HepG2 (cell line): ENCODE measurements around the gene CDK14. TPM values are rescaled to one million over a fixed set of nuclear protein-coding genes. Genes with fewer than 3 reads are reported as not detected.

Experiments used
- ATAC-seq: fragments of 200-7000 bp; cut with Tn5 transposase; 3 replicates; pipeline ENCODE4 v1.9.1; 2020; ENCODE audit warnings: mild to moderate bottlenecking, moderate library complexity
- BruUV-seq: library from RNA; stranded (reverse); fragments of 400-500 nt; replicated peaks from 2 replicates; lab custom pipeline; 2021; lab: Mats Ljungman, UMichigan
- CTCF ChIA-PET: fragments of 300-600 bp; formaldehyde crosslinking; extraction: SDS; loops from one replicate; lab custom pipeline; 2021; ENCODE audit warnings: low total read pairs, inconsistent platforms, low intra/inter-chr PET ratio; lab: Yijun Ruan, JAX
- POLR2A ChIA-PET: fragments of 350-600 bp; sonication (Branson Sonifier 250); formaldehyde crosslinking; loops from one replicate; lab custom pipeline; 2020; ENCODE audit warnings: antibody characterized with exemption, inconsistent platforms; lab: Yijun Ruan, JAX
- DNase-seq: peaks from one replicate; pipeline ENCODE4 v3.0.0-alpha.2; 2015; ENCODE audit warnings: low spot score
- FAIRE-seq: peaks from 3 replicates; lab custom pipeline; 2011; peaks lifted over from hg19 to GRCh38; lab: Jason Lieb, UNC
- H2AFZ ChIP-seq: one replicate; pipeline ENCODE4 v1.6.1; 2011; ENCODE audit warnings: low read length, inconsistent platforms
- H3K27ac ChIP-seq: fragments of 300-600 bp; 3 replicates; pipeline ENCODE4 v1.8.0; 2011; ENCODE audit warnings: mixed run types, mild to moderate bottlenecking, mixed read lengths, low read length, inconsistent platforms; ENCODE audit not compliant: insufficient read depth; ENCODE audit errors: extremely low read length
- H3K27me3 ChIP-seq, 2 experiments: fragments of 200-600 bp in 1 of 2; 2 replicates in 1 of 2; 3 replicates in 1 of 2; pipeline versions ENCODE4 v1.6.0 to v1.8.0; 2011; ENCODE audit warnings: low read length in 2 of 2, mild to moderate bottlenecking in 2 of 2, moderate library complexity in 2 of 2, inconsistent platforms in 1 of 2; ENCODE audit not compliant: insufficient read depth in 2 of 2, control insufficient read depth in 1 of 2
- H3K36me3 ChIP-seq, 2 experiments: fragments of 200-600 bp in 1 of 2; replicated peaks in 1 of 2; 2 replicates in 1 of 2; 3 replicates in 1 of 2; pipeline versions ENCODE4 v1.5.1 to v1.8.0; 2011; ENCODE audit warnings: low read length in 2 of 2, inconsistent platforms in 1 of 2; ENCODE audit not compliant: insufficient read depth in 2 of 2, control insufficient read depth in 1 of 2
- H3K4me1 ChIP-seq: 2 replicates; pipeline ENCODE4 v1.5.1; 2012; ENCODE audit warnings: low read length, inconsistent platforms; ENCODE audit not compliant: insufficient read depth
- H3K4me2 ChIP-seq: 2 replicates; pipeline ENCODE4 v1.6.0; 2011; ENCODE audit warnings: low read depth, low read length, inconsistent platforms
- H3K4me3 ChIP-seq, 3 experiments: fragments of 200-600 bp in 1 of 3; sonication (generic), shearing (Covaris generic) in 1 of 3; replicated peaks in 1 of 3; 2 replicates each; pipeline ENCODE4 v1.5.1; 2011 to 2016; ENCODE audit warnings: low read length in 3 of 3, inconsistent platforms in 2 of 3, low read depth in 2 of 3, mild to moderate bottlenecking in 2 of 3, control low read depth in 1 of 3, mixed read lengths in 1 of 3; ENCODE audit not compliant: insufficient read depth in 1 of 3
- H3K79me2 ChIP-seq: one replicate; pipeline ENCODE4 v1.6.1; 2011; ENCODE audit warnings: low read length, inconsistent platforms; ENCODE audit not compliant: insufficient read depth
- H3K9ac ChIP-seq: 2 replicates; pipeline ENCODE4 v1.6.0; 2011; ENCODE audit warnings: mild to moderate bottlenecking, low read depth, low read length, inconsistent platforms; ENCODE audit not compliant: insufficient read depth
- H3K9me3 ChIP-seq: 2 replicates; pipeline ENCODE4 v1.5.1; 2012; ENCODE audit warnings: mild to moderate bottlenecking, low read length
- H4K20me1 ChIP-seq: 2 replicates; pipeline ENCODE4 v1.6.0; 2011; ENCODE audit warnings: inconsistent platforms, mild to moderate bottlenecking, low read length, moderate library complexity; ENCODE audit not compliant: insufficient read depth
- ADNP ChIP-seq: sonication (generic); formaldehyde crosslinking; IDR thresholded peaks from 2 replicates; pipeline ENCODE4 v1.4.0; 2020; ENCODE audit warnings: missing genetic modification reagents
- GABPB1 ChIP-seq: IDR thresholded peaks from 2 replicates; pipeline ENCODE4 v1.6.1; 2016; ENCODE audit warnings: mild to moderate bottlenecking, missing genetic modification reagents, moderate library complexity, missing compliant biosample characterization
- GPN1 ChIP-seq: sonication (generic); formaldehyde crosslinking; IDR thresholded peaks from 2 replicates; pipeline ENCODE4 v1.5.1; 2020; ENCODE audit warnings: missing genetic modification reagents, borderline replicate concordance
- HOXA3 ChIP-seq: sonication (generic); formaldehyde crosslinking; IDR thresholded peaks from 2 replicates; pipeline ENCODE4 v1.5.0; 2020; ENCODE audit warnings: missing genetic modification reagents
- MED13 ChIP-seq: sonication (generic); formaldehyde crosslinking; IDR thresholded peaks from 2 replicates; pipeline ENCODE4 v1.5.0; 2020; ENCODE audit warnings: missing genetic modification reagents
- PHF21A ChIP-seq: sonication (generic); formaldehyde crosslinking; IDR thresholded peaks from 2 replicates; pipeline ENCODE4 v1.5.0; 2020; ENCODE audit warnings: mild to moderate bottlenecking, missing genetic modification reagents
- THAP9 ChIP-seq: sonication (generic); formaldehyde crosslinking; IDR thresholded peaks from 2 replicates; pipeline ENCODE4; 2020; ENCODE audit warnings: missing genetic modification reagents, mild to moderate bottlenecking, borderline replicate concordance
- ZNF33B ChIP-seq: sonication (generic); formaldehyde crosslinking; IDR thresholded peaks from 2 replicates; pipeline ENCODE4 v1.5.1; 2020; ENCODE audit warnings: mild to moderate bottlenecking, missing genetic modification reagents
- ZNF343 ChIP-seq: sonication (generic); formaldehyde crosslinking; IDR thresholded peaks from 2 replicates; pipeline ENCODE4 v1.4.0; 2020; ENCODE audit warnings: mild to moderate bottlenecking, missing genetic modification reagents
- ZNF569 ChIP-seq: sonication (generic); formaldehyde crosslinking; IDR thresholded peaks from 2 replicates; pipeline ENCODE4 v1.5.0; 2020; ENCODE audit warnings: mild to moderate bottlenecking, missing genetic modification reagents, moderate library complexity, borderline replicate concordance
- ZNF576 ChIP-seq: sonication (generic); formaldehyde crosslinking; IDR thresholded peaks from 2 replicates; pipeline ENCODE4 v1.4.0; 2020; ENCODE audit warnings: mild to moderate bottlenecking, missing genetic modification reagents
- ZNF646 ChIP-seq: sonication (generic); formaldehyde crosslinking; IDR thresholded peaks from 2 replicates; pipeline ENCODE4 v1.9.0; 2021; ENCODE audit warnings: mild to moderate bottlenecking, missing genetic modification reagents
- ZNF737 ChIP-seq: sonication (generic); formaldehyde crosslinking; IDR thresholded peaks from 2 replicates; pipeline ENCODE4 v1.5.0; 2020; ENCODE audit warnings: missing genetic modification reagents, mild to moderate bottlenecking, borderline replicate concordance
- WGBS: methylation state at CpG from one replicate; pipeline ENCODE4 v1.1.6; 2017; ENCODE audit warnings: low lambda C conversion rate; 5-methylcytosine and 5-hydroxymethylcytosine counted together
- in situ Hi-C: cut with HindIII; loops from 2 replicates; pipeline ENCODE4 v1.10.0; 2017; ENCODE audit warnings: low pct_unique_long_range_greater_than_20kb; ENCODE audit not compliant: extremely low pct_ligation_motif_present
- intact Hi-C: fragments of 100-400 bp; cut with micrococcal nuclease; formaldehyde crosslinking; loops from one replicate; pipeline ENCODE4 v1.10.0; 2022; ENCODE audit not compliant: unreplicated experiment
- polyA plus RNA-seq, 8 experiments: library from polyadenylated mRNA; depleted of rRNA in 3 of 8; stranded (reverse) in 7 of 8; unstranded in 1 of 8; fragments of >200 nt; fragmentation: Illumina TruSeq in 4 of 8; extraction: Trizol in 4 of 8; gene quantifications; 2 replicates each; pipeline versions ENCODE4 v1.2.1 to v1.2.3, GENCODE V29; 2011 to 2016; ENCODE audit warnings: low read depth in 4 of 8, missing spikeins in 1 of 8, mixed read lengths in 1 of 8; ENCODE audit not compliant: insufficient read depth in 1 of 8
- total RNA-seq, 5 experiments: library from RNA; depleted of rRNA; stranded (reverse); fragments of >200 nt; fragmentation: Illumina TruSeq; extraction: Trizol; gene quantifications; 2 replicates each; pipeline ENCODE4 v1.2.3, GENCODE V29; 2016; ENCODE audit warnings: low read depth in 1 of 5

The CDK14 gene
- total and polyA plus RNA-seq, 2 of the 13 experiments (the other 11 are each of a cell fraction or from before 2014, with no cell fraction given): 0.26 to 0.71 TPM

GRCh38 chr7:90570373-90570959, 25.7 kb upstream of the CDK14 start (continued):
- TF ChIP-seq ZNF646 (CRISPR knock-in tag) (no peak), ZNF343 (CRISPR knock-in tag) (no peak), HOXA3 (CRISPR knock-in tag) (no peak)

GRCh38 chr7:90574146-90574819, 21.8 kb upstream of the CDK14 start:
- Histone ChIP-seq H3K9ac (no peak overlapping the region), H3K27ac (no peak overlapping the region), H2AFZ (no peak overlapping the region), H3K9me3 (no peaks in the 10 kb centered on the region), H3K4me3 (no peak overlapping the region), H3K4me1 (no peaks in the 10 kb centered on the region), H3K36me3 (no peaks in the 10 kb centered on the region), H3K27me3 (no peaks in the 10 kb centered on the region), H3K79me2 (no peaks in the 10 kb centered on the region), H3K4me2 (no peak overlapping the region), H4K20me1 (no peaks in the 10 kb centered on the region)
- in situ Hi-C loops: no loop called here
- ChIA-PET POLR2A (no interaction called here), CTCF (no interaction called here)
- intact Hi-C loops: no loop called here
- DNase-seq (no peak), ATAC-seq (no peak), FAIRE-seq (no peak)
- WGBS: 6% methylated on average over 3 of the region's 3 CpGs
- no TSS peak for BruUV-seq
- TF ChIP-seq ZNF33B (no peak), ZNF737 (CRISPR knock-in tag) (no peak), GABPB1 (CRISPR knock-in tag) (no peak), ADNP (CRISPR knock-in tag) (no peak), PHF21A (CRISPR knock-in tag) (no peak), GPN1 (CRISPR knock-in tag) (no peak), THAP9 (CRISPR knock-in tag) (no peak), MED13 (CRISPR knock-in tag) (no peak), ZNF569 (CRISPR knock-in tag) (no peak), ZNF576 (CRISPR knock-in tag) (no peak)
